Skeletal muscle cell (primary cell): ENCODE results near the gene NKX2-1.

Experiments used
- DNase-seq: peaks from one replicate; pipeline ENCODE4 v3.0.0-alpha.2; 2010; ENCODE audit warnings: low read depth
- H3K4me3 ChIP-seq: 2 replicates; pipeline ENCODE4 v1.5.1; 2011; ENCODE audit warnings: low read depth, mild to moderate bottlenecking, control low read depth, low read length, moderate library complexity

NKX2-1 gene

GRCh38 chr14:36518586-36519430 lies 1.2 kb downstream of the NKX2-1 start:
- no peak overlapping the region for H3K4me3 ChIP-seq
- DNase-seq: no peak

DNA sequence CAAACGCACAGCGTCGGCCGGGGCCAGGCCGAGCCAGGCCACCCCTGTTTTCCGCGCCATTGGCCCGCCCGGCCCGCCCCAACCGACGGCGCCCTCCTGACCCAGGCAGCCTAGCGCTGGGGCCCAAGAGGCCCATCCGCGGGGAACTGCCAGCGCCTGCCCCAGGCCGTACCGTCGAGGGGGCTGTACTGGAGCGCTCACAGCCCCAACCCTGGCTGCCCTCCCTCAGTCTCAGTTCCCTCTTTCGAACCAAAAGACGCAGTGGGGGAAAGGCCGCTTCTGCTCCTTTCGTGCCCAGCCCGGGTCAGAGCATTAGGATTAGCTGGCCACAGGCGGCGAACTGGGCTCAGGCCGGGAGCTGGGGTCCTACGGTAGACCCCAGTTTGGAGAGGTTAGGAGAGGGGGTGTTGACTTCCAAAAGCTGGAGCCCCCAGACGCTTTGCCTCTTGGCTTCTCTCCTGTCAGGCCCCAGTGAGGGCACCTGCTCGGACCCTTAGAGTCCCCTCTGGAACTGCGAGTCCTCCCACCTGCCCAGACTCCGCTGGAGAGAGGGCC lies 1.9 kb downstream of the NKX2-1 start:
- H3K4me3 ChIP-seq: no peak overlapping the region
- no peak for DNase-seq

- no peak for DNase-seq
- H3K4me3 ChIP-seq: no peak overlapping the region
These were observed 2.6 kb downstream of the NKX2-1 start for GRCh38 chr14:36517242-36518030.

DNA sequence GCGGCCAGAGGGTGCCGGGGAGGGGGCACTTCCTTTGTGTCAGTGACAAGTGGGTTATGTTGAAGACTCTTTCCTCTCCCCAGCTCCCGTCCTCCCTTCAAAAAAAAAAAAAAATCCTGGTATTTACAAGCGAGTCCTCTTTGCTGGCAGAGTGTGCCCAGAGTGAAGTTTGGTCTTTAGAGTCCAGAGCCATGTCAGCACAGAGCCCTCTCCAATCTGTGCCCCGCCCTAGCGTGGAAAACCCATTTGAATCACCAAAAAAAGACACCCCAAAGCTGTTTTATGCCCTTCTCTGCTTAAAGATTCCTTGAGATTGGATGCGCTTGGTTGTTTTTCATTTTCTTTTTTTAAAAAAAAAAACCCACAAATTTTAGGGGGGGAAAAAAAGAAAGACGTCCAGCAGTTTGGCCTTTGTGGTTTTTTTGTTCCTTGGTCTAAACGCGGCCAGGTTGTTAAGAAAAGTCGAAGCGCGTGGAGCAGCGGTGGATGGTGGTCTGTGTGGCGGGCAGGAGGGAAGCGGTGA lies 3.3 kb downstream of the NKX2-1 start:
- DNase-seq: no peak
- no peak overlapping the region for H3K4me3 ChIP-seq

GRCh38 chr14:36515896-36516718 lies 3.9 kb downstream of the NKX2-1 start:
- no peak overlapping the region for H3K4me3 ChIP-seq
- DNase-seq: no peak

DNA sequence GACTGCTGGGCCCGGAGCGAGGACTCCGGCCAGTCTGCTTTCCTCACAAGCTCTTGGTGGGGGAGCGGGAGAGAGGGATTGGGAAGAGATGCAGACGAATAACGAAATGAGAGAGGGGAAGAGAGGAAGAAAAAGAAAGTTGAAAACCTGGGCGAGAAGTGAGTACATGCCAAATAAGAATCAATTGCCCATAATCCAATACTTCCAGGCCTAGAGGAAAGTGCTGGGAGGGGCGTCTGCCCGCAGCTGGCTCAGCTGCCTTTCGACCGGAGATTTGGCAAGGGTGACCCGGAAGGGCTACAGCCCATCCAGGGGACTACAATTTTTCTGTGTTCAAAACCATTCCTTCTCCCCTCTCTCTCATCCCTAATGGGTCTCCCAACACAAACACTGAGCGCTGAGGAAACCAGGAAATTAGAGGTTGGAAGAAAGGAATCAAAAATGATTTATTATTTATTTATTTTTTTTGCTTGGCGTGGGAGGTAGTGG lies 4.9 kb downstream of the NKX2-1 start:
- DNase-seq: no peak
- no peak overlapping the region for H3K4me3 ChIP-seq

- no peak overlapping the region for H3K4me3 ChIP-seq
- DNase-seq: no peak
These were observed 5.5 kb downstream of the NKX2-1 start for GRCh38 chr14:36514278-36515104.

- no peak overlapping the region for H3K4me3 ChIP-seq
- DNase-seq: no peak
These were observed 6.4 kb downstream of the NKX2-1 start for GRCh38 chr14:36513451-36514277.

DNA sequence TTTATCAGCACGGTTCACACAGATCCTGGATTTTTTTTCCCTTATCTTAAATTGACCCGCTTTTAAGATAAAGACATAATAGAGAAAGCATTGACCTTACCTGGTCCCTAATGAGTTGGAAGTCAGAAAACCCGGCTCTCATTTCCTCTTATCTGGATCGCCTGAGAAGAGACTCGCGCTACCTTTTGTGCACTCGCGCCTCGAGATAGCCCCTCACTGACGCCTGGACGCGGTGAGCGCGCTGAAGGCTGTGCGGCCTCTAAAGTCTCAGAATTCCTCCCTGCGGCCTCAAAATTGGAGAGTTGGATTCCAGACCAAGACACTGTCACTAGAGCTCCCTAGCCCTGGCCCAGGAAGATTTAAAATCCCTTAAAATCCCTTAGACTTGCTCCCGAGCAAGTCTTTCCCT lies 7.0 kb downstream of the NKX2-1 start:
- no peak for DNase-seq
- H3K4me3 ChIP-seq: no peak overlapping the region

DNA sequence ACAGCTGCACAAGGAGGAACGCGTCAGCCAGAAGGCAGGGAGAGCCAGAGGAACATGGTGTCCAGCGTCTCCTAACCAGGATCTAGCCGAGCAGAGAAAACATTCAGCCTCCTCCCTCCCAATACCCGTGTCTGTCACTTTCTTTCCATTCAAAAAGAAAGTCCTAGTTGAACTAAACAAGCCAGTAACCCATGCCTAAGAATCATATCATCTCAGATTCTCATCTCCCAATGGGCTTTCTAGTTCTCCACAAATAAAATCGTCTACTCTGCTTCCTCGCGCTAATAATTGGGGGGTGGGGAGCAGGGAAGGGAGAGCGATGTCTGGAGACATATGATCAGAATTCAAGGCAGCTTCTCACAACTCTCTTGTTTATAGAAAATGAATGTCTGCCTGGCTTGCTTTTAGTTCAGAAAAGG lies 7.4 kb downstream of the NKX2-1 start:
- DNase-seq: no peak
- H3K4me3 ChIP-seq: no peak overlapping the region

- DNase-seq: no peak
- no peak overlapping the region for H3K4me3 ChIP-seq
These were observed 7.9 kb downstream of the NKX2-1 start for GRCh38 chr14:36511981-36512584.

- no peak for DNase-seq
- no peak overlapping the region for H3K4me3 ChIP-seq
These were observed 9.2 kb downstream of the NKX2-1 start for GRCh38 chr14:36510874-36511273.

DNA sequence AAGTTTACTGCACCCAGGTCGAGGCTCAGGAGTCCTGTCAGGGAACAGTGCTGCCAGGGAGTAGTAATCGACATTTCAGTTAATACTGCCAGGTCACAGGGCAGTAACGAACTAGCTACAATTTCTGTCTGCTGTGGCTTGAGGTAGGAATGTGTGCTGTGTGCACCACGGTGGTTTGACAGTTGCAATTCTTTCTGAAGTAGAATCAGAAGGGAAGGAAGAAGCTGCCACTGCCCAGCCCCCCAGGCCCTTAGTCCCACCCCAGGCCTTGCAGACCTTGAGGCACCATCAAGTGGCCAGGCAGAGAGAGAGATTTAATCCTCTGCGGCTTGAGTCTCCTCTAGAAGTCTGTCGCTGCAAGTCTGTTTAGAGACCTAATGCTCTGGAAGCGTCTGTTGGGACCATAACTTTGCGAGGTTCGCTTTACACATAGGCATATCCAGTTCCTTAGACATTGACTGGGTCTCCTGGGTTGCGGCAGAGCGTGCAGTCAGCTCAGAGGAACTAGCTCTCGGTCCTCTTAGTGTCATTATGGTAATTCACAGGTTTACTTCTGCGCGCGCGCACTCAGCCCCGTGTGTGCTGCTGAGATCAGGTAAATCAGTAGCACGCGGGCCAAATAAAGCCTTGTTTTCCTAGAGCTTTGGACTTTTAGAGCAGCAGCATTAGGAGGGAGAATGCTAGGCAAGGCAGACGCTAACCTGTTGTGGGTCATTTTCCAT lies 9.8 kb downstream of the NKX2-1 start:
- DNase-seq: no peak
- no peak overlapping the region for H3K4me3 ChIP-seq

DNA sequence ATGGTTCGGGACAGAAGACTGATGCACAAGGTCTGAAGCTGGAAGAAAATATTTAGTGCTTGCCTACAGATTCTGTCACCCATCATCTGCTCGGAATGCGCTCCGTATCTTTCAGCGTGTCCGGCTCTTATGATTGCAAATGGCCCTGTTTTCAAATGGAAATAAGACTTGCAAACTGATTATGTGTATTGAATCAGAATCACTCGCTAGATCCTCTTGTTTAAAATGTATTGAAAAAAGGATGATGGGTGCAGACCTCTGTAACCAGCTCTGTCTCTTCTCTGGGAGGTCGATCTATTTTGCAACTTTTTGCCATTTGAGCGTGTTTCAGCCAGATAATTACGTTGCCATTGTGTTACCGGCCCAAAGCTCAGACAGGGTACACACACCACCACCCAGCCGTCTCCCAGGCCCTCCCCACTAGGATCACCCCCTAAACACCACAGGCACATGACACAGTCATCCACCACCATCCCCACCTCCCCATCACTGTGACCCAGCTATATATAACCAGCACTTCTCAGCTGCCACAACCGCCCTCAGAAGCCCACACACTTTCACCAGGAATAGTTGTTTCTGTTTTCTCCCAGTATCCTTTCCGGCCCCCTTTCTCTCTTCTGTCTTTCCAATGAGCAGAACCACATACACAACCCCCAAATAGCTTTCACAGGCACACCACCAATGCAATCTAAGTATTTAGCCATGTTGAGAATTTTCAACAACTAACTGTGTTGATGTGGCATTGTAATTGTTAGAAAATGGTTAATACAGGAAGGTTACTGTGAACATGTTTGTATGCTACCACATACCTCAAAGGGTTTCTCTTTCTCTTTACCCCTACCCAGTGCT lies 10.7 kb downstream of the NKX2-1 start:
- no peak overlapping the region for H3K4me3 ChIP-seq
- DNase-seq: no peak

GRCh38 chr14:36508418-36509068 lies 11.5 kb downstream of the NKX2-1 start:
- no peak for DNase-seq
- H3K4me3 ChIP-seq: no peak overlapping the region
